ENCODE measurements around the gene ISG15.
"Not testable (repeated sequence)": the region's sequence is repeated elsewhere in the genome, so short reads cannot be mapped to it uniquely, and the experiment has no call there.

ISG15 gene

DNA sequence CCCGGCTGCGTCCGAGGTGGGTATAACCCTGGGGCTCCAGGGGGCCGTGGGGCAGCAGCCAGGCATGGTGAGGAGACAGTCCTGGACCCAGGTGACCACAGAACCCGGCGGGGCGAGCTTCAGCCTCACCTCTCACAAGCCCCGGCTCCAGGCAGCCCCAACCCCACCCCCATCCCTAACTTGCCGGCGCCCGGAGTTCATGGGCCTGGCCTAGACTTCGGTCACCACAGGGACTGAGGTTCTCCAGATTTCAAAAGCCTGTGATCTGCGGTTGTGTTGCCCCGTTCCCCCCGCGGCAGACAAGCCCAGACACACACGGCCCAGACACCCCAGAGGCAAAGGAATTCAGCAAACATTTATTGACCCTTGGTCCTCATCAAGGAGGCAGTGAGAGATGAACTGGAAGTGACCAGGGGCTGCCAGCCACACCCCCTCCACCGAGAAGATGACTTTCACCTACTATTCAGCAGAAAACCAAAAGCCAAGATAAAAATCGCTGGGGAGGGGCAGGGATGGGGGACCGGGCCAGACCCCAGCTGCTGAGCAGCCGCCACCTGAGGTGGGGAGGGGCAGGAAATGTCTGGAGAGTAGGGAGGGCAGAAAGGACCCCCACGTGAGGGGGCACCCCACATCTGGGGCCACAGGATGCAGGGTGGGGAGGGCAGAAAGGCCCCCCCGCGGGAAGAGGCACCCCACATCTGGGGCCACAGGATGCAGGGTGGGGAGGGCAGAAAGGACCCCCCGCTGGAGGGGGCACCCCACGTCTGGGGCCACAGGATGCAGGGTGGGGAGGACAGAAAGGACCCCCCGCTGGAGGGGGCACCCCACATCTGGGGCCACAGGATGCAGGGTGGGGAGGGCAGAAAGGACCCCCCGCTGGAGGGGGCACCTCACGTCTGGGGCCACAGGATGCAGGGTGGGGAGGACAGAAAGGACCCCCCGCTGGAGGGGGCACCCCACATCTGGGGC lies 17.3 kb upstream of the ISG15 start:
- no peak for DNase-seq

- no peak for DNase-seq
Measured at GRCh38 chr1:996851-997712, 16.2 kb upstream of the ISG15 start.

- DNase-seq, result no peak
Measured at GRCh38 chr1:997713-997992, 15.6 kb upstream of the ISG15 start.

GRCh38 chr1:997993-998744 lies 15.1 kb upstream of the ISG15 start:
- DNase-seq, result no peak

GRCh38 chr1:998745-998994 lies 14.6 kb upstream of the ISG15 start:
- DNase-seq, result no peak

DNA sequence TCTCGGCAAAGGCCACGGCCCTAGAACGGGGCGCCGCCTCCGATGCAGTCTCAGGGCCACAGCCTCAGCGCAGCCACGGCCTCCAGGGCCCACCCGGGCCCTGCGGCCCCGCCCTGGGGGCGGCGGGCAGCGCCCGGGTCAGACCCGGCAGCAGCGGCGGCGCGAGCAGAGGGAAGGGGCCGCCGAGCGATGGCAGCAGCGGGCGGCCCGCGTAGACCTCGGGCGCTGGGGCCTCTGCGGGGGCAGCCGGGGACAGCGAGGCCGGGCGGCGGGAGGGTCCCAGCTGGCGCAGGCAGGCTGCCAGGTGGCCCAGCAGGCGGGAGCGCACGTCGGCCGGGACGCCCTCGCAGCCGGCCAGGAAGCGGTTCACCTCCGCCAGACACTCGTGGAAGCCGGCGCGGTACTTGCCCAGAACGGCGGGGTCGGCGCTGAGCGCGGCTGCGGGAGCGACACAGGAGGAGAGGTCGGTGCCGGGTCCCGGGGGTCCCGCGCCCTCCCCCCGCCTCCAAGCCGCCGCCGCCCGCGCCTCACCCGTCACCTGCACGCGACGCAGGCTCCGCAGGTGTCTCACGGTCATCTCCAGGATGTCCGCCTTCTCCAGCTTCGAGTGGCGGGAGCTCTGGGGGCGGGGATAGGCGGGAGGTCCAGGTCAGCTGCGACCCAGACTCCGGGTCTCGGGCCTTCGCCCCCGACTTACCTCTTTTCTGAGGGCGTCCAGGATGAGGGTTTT lies 14.1 kb upstream of the ISG15 start:
- no peak for DNase-seq

GRCh38 chr1:999725-1000356 lies 13.5 kb upstream of the ISG15 start, which contains the start of gene HES4:
TSS of gene HES4 (minus strand) at chr1:1000097. CDS start at chr1:999973, 124 bp downstream.
- peak; percentile 68 for DNase-seq

DNA sequence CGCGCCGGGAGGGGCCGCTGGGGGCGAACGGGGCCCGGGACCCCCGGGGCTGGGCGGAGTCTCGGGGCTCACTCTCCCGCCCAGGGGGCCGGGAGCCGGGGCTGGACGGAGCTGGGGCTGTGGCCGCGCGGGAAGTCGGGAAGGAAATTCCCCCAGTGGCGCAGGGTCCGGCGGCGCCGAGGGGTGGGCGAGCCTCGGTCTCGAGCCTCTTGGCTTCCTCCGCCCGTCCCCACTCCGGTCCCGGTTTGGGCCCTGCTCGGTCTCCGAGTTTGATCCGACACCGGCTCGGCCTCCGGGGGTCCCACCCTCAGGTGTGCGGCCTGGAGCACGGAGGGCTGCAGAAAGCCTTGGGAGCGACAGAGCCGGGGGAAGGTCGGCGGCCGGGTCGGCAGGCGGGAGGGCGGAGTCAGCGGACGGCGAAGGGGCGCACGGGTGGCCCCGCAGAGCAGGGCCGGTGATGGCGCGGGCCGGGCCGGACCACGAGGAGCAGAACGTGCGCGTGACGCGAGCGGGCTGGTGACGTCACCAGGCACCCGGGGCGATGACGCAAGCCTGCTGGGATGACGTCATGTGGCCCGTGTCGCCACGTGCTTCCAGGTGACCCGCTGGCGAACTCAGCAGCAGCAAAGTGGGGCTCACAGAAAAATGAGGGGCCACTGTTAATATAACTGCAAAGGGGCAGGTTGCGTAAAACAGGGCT lies 12.8 kb upstream of the ISG15 start:
- peak; percentile 76 for DNase-seq

GRCh38 chr1:1001057-1001783 lies 12.1 kb upstream of the ISG15 start:
- no peak for DNase-seq

GRCh38 chr1:1003618-1004419 lies 9.5 kb upstream of the ISG15 start:
- no peak for DNase-seq

- DNase-seq, result no peak
Measured at GRCh38 chr1:1004420-1004779, 8.9 kb upstream of the ISG15 start.

DNA sequence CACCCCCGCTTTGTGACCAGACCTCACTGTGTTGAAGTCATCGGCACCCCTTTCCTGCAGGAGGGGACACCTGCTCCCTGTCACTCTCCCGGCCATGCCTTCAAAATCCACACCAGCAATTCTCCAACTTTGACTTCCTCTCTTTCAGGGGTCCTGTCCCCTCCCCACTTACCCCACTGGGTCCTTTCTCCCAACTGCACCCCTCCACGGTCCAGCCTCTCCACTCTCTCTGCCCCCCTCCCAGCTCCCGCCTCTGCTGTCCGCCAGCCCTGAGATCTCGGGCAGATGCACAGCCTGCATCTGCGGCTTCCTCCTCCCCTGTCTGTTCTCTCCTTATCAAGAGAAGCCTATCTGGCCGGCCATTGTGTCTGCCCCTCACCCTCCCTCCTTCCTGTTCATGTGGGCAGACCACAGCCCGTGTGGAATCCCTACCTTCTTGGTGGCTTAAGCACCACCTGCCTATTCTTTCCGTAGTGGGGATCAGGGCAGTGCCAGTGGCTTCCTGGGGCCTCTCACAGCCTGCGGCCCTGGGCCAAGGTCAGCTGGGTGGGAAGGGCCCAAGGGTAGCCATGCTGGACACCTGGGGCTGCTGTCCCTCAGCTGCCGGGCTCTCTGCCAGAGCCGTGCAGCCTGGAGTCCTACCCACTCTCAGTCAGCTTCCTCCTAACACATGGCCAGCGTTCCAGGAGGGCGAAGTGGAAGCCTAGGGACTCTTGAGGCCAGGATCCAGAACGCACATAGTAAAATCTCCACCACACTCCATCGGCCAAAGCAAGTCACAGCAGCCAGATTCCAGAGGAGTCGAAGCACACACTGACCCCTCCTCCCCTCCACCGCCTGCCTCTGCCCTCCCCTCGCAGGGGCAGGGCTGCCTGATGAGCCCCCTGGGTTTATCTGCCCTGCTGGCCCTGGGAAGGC lies 8.3 kb upstream of the ISG15 start:
- DNase-seq, result no peak

- DNase-seq, result no peak
Measured at GRCh38 chr1:1005774-1006304, 7.5 kb upstream of the ISG15 start.

- no peak for DNase-seq
Measured at GRCh38 chr1:1006305-1007159, 6.8 kb upstream of the ISG15 start.

DNA sequence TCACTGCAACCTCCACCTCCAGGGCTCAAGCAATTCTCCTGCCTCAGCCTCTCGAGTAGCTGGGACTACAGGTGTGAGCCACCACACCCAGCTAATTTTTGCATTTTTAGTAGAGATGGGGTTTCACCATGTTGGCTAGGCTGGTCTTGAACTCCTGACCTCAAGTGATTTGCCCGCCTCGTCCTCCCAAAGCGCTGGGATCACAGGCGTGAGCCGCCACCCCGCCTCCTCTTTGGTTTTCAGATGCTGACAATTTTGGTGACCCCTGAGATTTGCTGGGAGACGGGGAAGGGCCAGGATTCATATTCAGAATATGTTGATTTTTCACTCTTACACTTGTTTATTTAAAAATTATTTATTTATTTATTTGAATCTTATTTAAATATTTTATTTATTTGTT lies 3.2 kb upstream of the ISG15 start:
- not testable (repeated sequence) for DNase-seq

GRCh38 chr1:1011396-1011949 lies 1.8 kb upstream of the ISG15 start:
- DNase-seq, result no peak

- DNase-seq, result not testable (repeated sequence)
Measured at GRCh38 chr1:1012736-1013104, 577 bp upstream of the ISG15 start.

All from CD4-positive, alpha-beta T cell treated with Interleukin-10 for 1 hour (primary cell).